Measurements from ENCODE around the gene CMTM1. TPM values are rescaled to one million over a fixed set of nuclear protein-coding genes. Genes with fewer than 3 reads are reported as not detected.

Gene CMTM1
- total RNA-seq, 1 experiment from 2014 or later, result 2.6 TPM

DNA sequence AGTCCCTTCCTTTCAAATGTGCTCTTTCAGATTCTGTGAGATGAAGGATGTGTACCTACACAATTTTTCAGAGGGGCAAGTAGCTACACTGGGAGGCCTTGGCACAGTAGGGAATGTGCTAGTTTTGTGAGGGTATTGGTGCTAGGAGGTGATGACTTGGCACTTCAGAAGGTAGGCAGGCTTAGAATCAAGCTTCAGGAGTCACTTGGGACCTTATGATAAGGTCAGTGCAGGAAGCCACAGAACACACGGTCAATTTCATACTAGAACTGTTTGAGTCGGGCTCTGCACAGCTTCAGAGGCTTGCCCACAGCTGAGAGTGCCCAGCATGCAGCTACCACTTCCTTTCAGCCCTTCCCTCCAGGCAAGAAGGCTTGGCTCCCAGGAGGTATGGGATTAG, 6.1 kb downstream of the CMTM1 start:
- Histone ChIP-seq H3K79me2 (ENCODE audit: insufficient read depth, low read length) (no peaks in the 10 kb centered on the region), H3K18ac (ENCODE audit: insufficient read length, low read depth, low read length) (no peak overlapping the region), H3T11ph (ENCODE audit: low read length) (no peak overlapping the region), H3K23ac (ENCODE audit: insufficient read length, low read depth, low read length) (no peak overlapping the region), H3K9me3 (ENCODE audit: control insufficient read depth, low read depth, low read length) (no peaks in the 10 kb centered on the region), H3K4me1 (ENCODE audit: insufficient read depth, low read length) (no peaks in the 10 kb centered on the region), H3K4ac (ENCODE audit: low read depth, low read length) (no peak overlapping the region), H2BK12ac (ENCODE audit: insufficient read length, low read depth, low read length) (no peak overlapping the region), H4K5ac (ENCODE audit: insufficient read length, low read depth, low read length) (no peak overlapping the region), H4K20me1 (ENCODE audit: control insufficient read depth, insufficient read depth, insufficient read length) (no peaks in the 10 kb centered on the region), H3K9ac (ENCODE audit: extremely low read depth, insufficient read length, low read length) (no peak overlapping the region), H2BK15ac (ENCODE audit: low read depth, low read length) (no peak overlapping the region), H3K56ac (ENCODE audit: insufficient read length, low read depth, low read length) (no peak overlapping the region), H2AFZ (ENCODE audit: low read length) (no peak overlapping the region), H4K8ac (replicated peaks; ENCODE audit: insufficient read length, low read depth, low read length) (no peak overlapping the region), H3K14ac (ENCODE audit: insufficient read depth, low read length) (no peak overlapping the region), H2AK5ac (ENCODE audit: insufficient read length, low read length) (no peak overlapping the region), H3K27ac (ENCODE audit: insufficient read length, low read depth, low read length) (no peak overlapping the region), H2BK5ac (ENCODE audit: insufficient read length, low read length) (no peak overlapping the region), H2BK20ac (ENCODE audit: low read depth, low read length, poor library complexity, severe bottlenecking) (no peak overlapping the region), H3K79me1 (ENCODE audit: insufficient read depth, low read depth, low read length, poor library complexity, severe bottlenecking) (no peaks in the 10 kb centered on the region), H3K23me2 (ENCODE audit: insufficient read length, low read depth, low read length, poor library complexity, severe bottlenecking) (no peaks in the 10 kb centered on the region), H2BK120ac (ENCODE audit: low read depth, low read length, poor library complexity, severe bottlenecking) (no peak overlapping the region), H3K4me2 (ENCODE audit: insufficient read depth, insufficient read length, low read length) (no peak overlapping the region), H4K91ac (ENCODE audit: insufficient read length, low read depth, low read length) (no peak overlapping the region), H3K27me3 (ENCODE audit: insufficient read depth, low read length) (no peaks in the 10 kb centered on the region; the same call in 1 of the 2 replicates)
- WGBS (ENCODE audit: extremely low coverage, insufficient read length, low lambda C conversion rate), result no CpG with 5 or more reads among the region's 2 CpGs
- TF ChIP-seq, protein P1, sequence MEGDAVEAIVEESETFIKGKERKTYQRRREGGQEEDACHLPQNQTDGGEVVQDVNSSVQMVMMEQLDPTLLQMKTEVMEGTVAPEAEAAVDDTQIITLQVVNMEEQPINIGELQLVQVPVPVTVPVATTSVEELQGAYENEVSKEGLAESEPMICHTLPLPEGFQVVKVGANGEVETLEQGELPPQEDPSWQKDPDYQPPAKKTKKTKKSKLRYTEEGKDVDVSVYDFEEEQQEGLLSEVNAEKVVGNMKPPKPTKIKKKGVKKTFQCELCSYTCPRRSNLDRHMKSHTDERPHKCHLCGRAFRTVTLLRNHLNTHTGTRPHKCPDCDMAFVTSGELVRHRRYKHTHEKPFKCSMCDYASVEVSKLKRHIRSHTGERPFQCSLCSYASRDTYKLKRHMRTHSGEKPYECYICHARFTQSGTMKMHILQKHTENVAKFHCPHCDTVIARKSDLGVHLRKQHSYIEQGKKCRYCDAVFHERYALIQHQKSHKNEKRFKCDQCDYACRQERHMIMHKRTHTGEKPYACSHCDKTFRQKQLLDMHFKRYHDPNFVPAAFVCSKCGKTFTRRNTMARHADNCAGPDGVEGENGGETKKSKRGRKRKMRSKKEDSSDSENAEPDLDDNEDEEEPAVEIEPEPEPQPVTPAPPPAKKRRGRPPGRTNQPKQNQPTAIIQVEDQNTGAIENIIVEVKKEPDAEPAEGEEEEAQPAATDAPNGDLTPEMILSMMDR (conservative IDR thresholded peaks at IDR 0.05), result no peak
- Mint-ChIP-seq H3K27ac (peak overlapping the region in 1 of 3 experiments; percentile 17; a peak in 1 of 7 replicates), H3K27me3 (ENCODE audit: low read depth) (peaks cover 4% of the 10 kb centered on the region), H3K4me3 (no peak overlapping the region), H3K36me3 (ENCODE audit: insufficient read depth in 1 of 3, low read depth in 3 of 3) (peaks cover under 1 to 1% (median 1%) of the 10 kb centered on the region in 3 experiments; a peak in 4 of 7 replicates), H3K4me1 (peaks cover 0 to 3% of the 10 kb centered on the region in 2 experiments; a peak in 1 of 4 replicates), H3K9me3 (no peaks in the 10 kb centered on the region)
- DNase-seq, result no peak

All from H9 (cell line).